B cell (primary cell): ENCODE measurements around the gene NEU2. TPM values are rescaled to one million over a fixed set of nuclear protein-coding genes. Genes with fewer than 3 reads are reported as not detected.

ENCODE experiments used
- ATAC-seq: fragments of 200-7000 bp; cut with Tn5 transposase; one replicate; pipeline ENCODE4 v1.10.0; 2021; ENCODE audit warnings: low read depth, mild to moderate bottlenecking, moderate number of reproducible peaks, moderate library complexity
- CTCF ChIA-PET: fragments of 350-600 bp; sonication (Branson Sonifier 250); formaldehyde crosslinking; loops from one replicate; lab custom pipeline; 2021; ENCODE audit warnings: antibody characterized with exemption, inconsistent platforms; lab: Charles Lee
- POLR2A ChIA-PET: fragments of 350-600 bp; sonication (Branson Sonifier 250); formaldehyde crosslinking; loops from one replicate; lab custom pipeline; 2021; ENCODE audit warnings: antibody characterized with exemption; lab: Charles Lee
- DNase-seq: peaks from one replicate; pipeline ENCODE4 v3.0.0; 2013
- H2AFZ ChIP-seq: 2 replicates; pipeline ENCODE4 v1.6.1; 2012; ENCODE audit warnings: mild to moderate bottlenecking, low read depth, low read length; ENCODE audit not compliant: insufficient read depth, poor library complexity, severe bottlenecking
- H3K27ac ChIP-seq, 2 donors: 1 replicate in 1 of 2; 2 replicates in 1 of 2; pipeline ENCODE4 v1.5.1; 2012 to 2013; ENCODE audit warnings: low read length in 2 of 2, mild to moderate bottlenecking in 2 of 2, moderate library complexity in 1 of 2
- H3K27me3 ChIP-seq, 4 experiments: fragments of 200-600 bp in 1 of 4; sonication (generic) in 1 of 4; replicated peaks in 1 of 4; 1 replicate in 2 of 4; 2 replicates in 2 of 4; pipeline versions ENCODE4 v1.6.1 to v1.7.0; 2013 to 2016; ENCODE audit warnings: low read length in 3 of 4, mild to moderate bottlenecking in 2 of 4, mixed read lengths in 1 of 4, moderate library complexity in 1 of 4; ENCODE audit not compliant: insufficient read depth in 4 of 4, control insufficient read depth in 3 of 4; ENCODE audit errors: control extremely low read depth in 1 of 4
- H3K36me3 ChIP-seq, 2 experiments: replicated peaks in 1 of 2; 1 replicate in 1 of 2; 2 replicates in 1 of 2; pipeline versions ENCODE4 v1.6.1 to v1.7.1; 2013; ENCODE audit warnings: low read length in 1 of 2; ENCODE audit not compliant: insufficient read depth in 2 of 2, control insufficient read depth in 1 of 2; ENCODE audit errors: control extremely low read depth in 1 of 2, extremely low read depth in 1 of 2
- H3K4me1 ChIP-seq, 2 donors: fragments of 200-600 bp in 1 of 2; sonication (generic) in 1 of 2; 1 replicate in 1 of 2; 2 replicates in 1 of 2; pipeline versions ENCODE4 v1.5.1 to v1.6.1; 2013 to 2017; ENCODE audit warnings: low read length in 2 of 2; ENCODE audit not compliant: control insufficient read depth in 2 of 2, insufficient read depth in 2 of 2
- H3K4me2 ChIP-seq: replicated peaks from 2 replicates; pipeline ENCODE3; 2012; ENCODE audit warnings: mild to moderate bottlenecking, low read depth, low read length; ENCODE audit not compliant: poor library complexity, severe bottlenecking
- H3K4me3 ChIP-seq, 5 experiments: fragments of 200-600 bp in 1 of 5; sonication (generic) in 1 of 5; 1 replicate in 3 of 5; 2 replicates in 2 of 5; pipeline versions ENCODE4 v1.5.1 to v1.7.0; 2011 to 2016; ENCODE audit warnings: low read length in 4 of 5, mild to moderate bottlenecking in 4 of 5, low read depth in 2 of 5, control low read depth in 1 of 5, moderate library complexity in 1 of 5; ENCODE audit not compliant: insufficient read depth in 1 of 5; ENCODE audit errors: control extremely low read depth in 1 of 5, extremely low read depth in 1 of 5
- H3K79me2 ChIP-seq: fragments of 200-600 bp; sonication (generic); one replicate; pipeline ENCODE4 v1.6.0; 2016; ENCODE audit warnings: low read length; ENCODE audit not compliant: control insufficient read depth, insufficient read depth
- H3K9ac ChIP-seq: fragments of 200-600 bp; sonication (generic); 2 replicates; pipeline ENCODE4 v1.6.1; 2017; ENCODE audit warnings: mild to moderate bottlenecking, low read length, moderate library complexity
- H3K9me3 ChIP-seq, 3 donors: one replicate each; pipeline versions ENCODE4 v1.6.1 to v1.7.1; 2013; ENCODE audit warnings: low read length in 2 of 3; ENCODE audit not compliant: control insufficient read depth in 2 of 3, insufficient read depth in 1 of 3; ENCODE audit errors: control extremely low read depth in 1 of 3
- H4K20me1 ChIP-seq: 2 replicates; pipeline ENCODE4 v1.6.0; 2012; ENCODE audit warnings: mild to moderate bottlenecking, low read length; ENCODE audit not compliant: insufficient read depth, control insufficient read depth, poor library complexity, severe bottlenecking
- H3K27ac Mint-ChIP-seq: one replicate; pipeline ENCODE4 v1.8.0; 2021; ENCODE audit warnings: mixed read lengths
- H3K27me3 Mint-ChIP-seq: one replicate; pipeline ENCODE4 v1.8.0; 2021; ENCODE audit warnings: mixed read lengths
- H3K4me1 Mint-ChIP-seq: one replicate; pipeline ENCODE4 v1.8.0; 2021; ENCODE audit warnings: mixed read lengths
- H3K4me3 Mint-ChIP-seq: one replicate; pipeline ENCODE4 v1.8.0; 2021; ENCODE audit warnings: mixed read lengths
- H3K9me3 Mint-ChIP-seq: one replicate; pipeline ENCODE4 v1.8.0; 2022; ENCODE audit warnings: mixed read lengths; ENCODE audit not compliant: insufficient read depth
- EZH2 ChIP-seq: IDR thresholded peaks from 2 replicates; pipeline ENCODE4 v1.6.1; 2012; ENCODE audit warnings: borderline replicate concordance, low read depth, mild to moderate bottlenecking, moderate library complexity, low read length; ENCODE audit not compliant: insufficient read depth, poor library complexity, severe bottlenecking
- WGBS: methylation state at CpG from one replicate; pipeline ENCODE4 v1.1.5; 2013; ENCODE audit warnings: missing lambda C conversion rate; ENCODE audit not compliant: insufficient coverage; 5-methylcytosine and 5-hydroxymethylcytosine counted together
- intact Hi-C: fragments of 100-400 bp; cut with micrococcal nuclease; formaldehyde crosslinking; loops from one replicate; pipeline ENCODE4 v1.10.0; 2022
- polyA plus RNA-seq: library from polyadenylated mRNA; depleted of rRNA; stranded (reverse); fragments of >200 nt; gene quantifications from 2 replicates; pipeline ENCODE4 v1.2.3, GENCODE V29; 2012
- total RNA-seq, 2 donors: library from RNA; stranded (reverse); fragments of 120-200 nt in 1 of 2; gene quantifications; 1 replicate in 1 of 2; 2 replicates in 1 of 2; pipeline versions ENCODE4 v1.2.3 to v1.2.4, GENCODE V29; 2013 to 2022
- TF ChIP-seq, protein P1 (sequence below): fragments of 200-600 bp; IDR thresholded peaks from one replicate; pipeline ENCODE4 v1.8.0; 2022; ENCODE audit warnings: antibody characterized with exemption, mild to moderate bottlenecking

The NEU2 gene
- total and polyA plus RNA-seq, 2 donors (not counting 1 experiment from before 2014, with no cell fraction given), result not detected

DNA sequence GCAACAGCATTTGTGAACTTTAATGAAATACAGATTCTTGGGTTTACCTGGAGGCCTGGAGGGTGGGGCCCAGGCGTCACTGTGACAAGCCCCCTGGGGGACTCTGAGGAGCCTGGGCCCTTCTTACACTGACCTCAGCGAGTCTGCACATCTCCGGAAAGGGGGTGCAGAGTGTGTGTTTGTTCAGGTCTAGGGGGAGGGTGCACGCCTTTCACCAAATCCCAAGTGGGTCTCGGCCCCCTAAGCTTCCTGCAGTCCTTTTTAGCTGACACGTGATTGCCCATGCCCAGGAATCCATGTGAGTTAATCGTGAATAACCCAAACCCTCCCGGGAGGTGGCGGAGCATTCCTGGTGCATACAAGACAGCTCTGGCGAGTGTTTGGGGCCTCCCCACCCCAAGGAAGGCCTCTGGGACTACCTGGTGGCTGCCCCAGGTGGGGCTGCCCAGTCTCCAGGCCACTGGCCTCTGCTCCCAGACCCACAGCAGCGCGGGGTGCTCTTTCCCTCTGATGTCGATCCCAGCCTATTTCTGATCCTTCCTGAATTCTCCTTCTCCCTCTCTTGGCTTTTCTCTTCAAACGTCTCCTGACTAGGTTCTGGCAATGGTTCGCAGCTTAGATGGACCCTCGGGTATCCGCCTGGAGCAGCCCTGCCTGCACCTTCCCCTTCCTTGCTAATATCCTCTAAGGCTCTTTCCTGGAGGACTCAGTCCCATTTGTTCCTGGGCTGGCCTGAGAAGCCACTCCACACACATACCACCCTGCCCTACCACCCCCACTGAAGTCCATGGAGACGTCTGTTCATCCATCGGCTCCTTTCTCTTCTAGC, 29.4 kb upstream of the NEU2 start:
- no peak overlapping the region for H3K27ac ChIP-seq
- intact Hi-C loops, result no loop called here
- H3K79me2 ChIP-seq, result no peaks in the 10 kb centered on the region
- CTCF ChIA-PET, result no interaction called here
- no peaks in the 10 kb centered on the region for H3K4me1 ChIP-seq
- H3K9me3 ChIP-seq, result peaks cover 0 to 6% (median 0%) of the 10 kb centered on the region in 3 donors
- Mint-ChIP-seq H3K4me1 (no peaks in the 10 kb centered on the region), H3K4me3 (no peak overlapping the region), H3K27ac (no peak overlapping the region), H3K27me3 (peaks cover 7% of the 10 kb centered on the region), H3K9me3 (no peaks in the 10 kb centered on the region)
- no peak overlapping the region for H3K9ac ChIP-seq
- H4K20me1 ChIP-seq, result no peaks in the 10 kb centered on the region
- no peak overlapping the region for H3K4me2 ChIP-seq
- H2AFZ ChIP-seq, result no peak overlapping the region
- WGBS, result 87% methylated on average over 19 of the region's 19 CpGs
- no peak overlapping the region for H3K4me3 ChIP-seq
- H3K36me3 ChIP-seq, result no peaks in the 10 kb centered on the region
- DNase-seq (no peak), ATAC-seq (no peak)
- no peaks in the 10 kb centered on the region for H3K27me3 ChIP-seq
- POLR2A ChIA-PET, result no interaction called here
- TF ChIP-seq, protein P1, sequence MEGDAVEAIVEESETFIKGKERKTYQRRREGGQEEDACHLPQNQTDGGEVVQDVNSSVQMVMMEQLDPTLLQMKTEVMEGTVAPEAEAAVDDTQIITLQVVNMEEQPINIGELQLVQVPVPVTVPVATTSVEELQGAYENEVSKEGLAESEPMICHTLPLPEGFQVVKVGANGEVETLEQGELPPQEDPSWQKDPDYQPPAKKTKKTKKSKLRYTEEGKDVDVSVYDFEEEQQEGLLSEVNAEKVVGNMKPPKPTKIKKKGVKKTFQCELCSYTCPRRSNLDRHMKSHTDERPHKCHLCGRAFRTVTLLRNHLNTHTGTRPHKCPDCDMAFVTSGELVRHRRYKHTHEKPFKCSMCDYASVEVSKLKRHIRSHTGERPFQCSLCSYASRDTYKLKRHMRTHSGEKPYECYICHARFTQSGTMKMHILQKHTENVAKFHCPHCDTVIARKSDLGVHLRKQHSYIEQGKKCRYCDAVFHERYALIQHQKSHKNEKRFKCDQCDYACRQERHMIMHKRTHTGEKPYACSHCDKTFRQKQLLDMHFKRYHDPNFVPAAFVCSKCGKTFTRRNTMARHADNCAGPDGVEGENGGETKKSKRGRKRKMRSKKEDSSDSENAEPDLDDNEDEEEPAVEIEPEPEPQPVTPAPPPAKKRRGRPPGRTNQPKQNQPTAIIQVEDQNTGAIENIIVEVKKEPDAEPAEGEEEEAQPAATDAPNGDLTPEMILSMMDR, result no peak
- no peak for TF ChIP-seq EZH2
